ENCODE data around the gene NCOA3. TPM values are rescaled to one million over a fixed set of nuclear protein-coding genes. Genes with fewer than 3 reads are reported as not detected.

The NCOA3 gene
- total and polyA plus RNA-seq, 2 of the 8 experiments (the other 6 are each of a cell fraction or from before 2014, with no cell fraction given) = 7.9 to 24.7 TPM

DNA sequence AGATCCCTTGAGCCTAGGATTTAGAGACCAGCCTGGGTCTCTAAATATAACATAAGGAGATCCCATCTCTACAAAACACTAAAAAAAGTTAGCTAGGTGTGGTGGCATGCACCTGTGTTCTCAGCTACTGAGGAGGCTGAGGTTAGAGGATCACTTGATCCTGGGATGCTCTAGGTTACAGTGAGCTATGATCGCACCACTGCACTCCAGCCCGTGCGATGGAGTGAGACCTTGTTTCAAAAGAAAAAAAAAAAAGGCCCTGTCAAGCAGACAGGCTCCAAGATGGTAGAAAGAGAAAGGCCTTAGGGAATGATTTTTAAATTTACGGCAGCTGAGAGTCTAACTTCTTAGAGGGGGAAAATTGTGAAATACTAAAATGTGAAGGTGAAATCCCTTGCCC, 22.6 kb upstream of the NCOA3 start (continued):
- TF ChIP-seq, protein P1, sequence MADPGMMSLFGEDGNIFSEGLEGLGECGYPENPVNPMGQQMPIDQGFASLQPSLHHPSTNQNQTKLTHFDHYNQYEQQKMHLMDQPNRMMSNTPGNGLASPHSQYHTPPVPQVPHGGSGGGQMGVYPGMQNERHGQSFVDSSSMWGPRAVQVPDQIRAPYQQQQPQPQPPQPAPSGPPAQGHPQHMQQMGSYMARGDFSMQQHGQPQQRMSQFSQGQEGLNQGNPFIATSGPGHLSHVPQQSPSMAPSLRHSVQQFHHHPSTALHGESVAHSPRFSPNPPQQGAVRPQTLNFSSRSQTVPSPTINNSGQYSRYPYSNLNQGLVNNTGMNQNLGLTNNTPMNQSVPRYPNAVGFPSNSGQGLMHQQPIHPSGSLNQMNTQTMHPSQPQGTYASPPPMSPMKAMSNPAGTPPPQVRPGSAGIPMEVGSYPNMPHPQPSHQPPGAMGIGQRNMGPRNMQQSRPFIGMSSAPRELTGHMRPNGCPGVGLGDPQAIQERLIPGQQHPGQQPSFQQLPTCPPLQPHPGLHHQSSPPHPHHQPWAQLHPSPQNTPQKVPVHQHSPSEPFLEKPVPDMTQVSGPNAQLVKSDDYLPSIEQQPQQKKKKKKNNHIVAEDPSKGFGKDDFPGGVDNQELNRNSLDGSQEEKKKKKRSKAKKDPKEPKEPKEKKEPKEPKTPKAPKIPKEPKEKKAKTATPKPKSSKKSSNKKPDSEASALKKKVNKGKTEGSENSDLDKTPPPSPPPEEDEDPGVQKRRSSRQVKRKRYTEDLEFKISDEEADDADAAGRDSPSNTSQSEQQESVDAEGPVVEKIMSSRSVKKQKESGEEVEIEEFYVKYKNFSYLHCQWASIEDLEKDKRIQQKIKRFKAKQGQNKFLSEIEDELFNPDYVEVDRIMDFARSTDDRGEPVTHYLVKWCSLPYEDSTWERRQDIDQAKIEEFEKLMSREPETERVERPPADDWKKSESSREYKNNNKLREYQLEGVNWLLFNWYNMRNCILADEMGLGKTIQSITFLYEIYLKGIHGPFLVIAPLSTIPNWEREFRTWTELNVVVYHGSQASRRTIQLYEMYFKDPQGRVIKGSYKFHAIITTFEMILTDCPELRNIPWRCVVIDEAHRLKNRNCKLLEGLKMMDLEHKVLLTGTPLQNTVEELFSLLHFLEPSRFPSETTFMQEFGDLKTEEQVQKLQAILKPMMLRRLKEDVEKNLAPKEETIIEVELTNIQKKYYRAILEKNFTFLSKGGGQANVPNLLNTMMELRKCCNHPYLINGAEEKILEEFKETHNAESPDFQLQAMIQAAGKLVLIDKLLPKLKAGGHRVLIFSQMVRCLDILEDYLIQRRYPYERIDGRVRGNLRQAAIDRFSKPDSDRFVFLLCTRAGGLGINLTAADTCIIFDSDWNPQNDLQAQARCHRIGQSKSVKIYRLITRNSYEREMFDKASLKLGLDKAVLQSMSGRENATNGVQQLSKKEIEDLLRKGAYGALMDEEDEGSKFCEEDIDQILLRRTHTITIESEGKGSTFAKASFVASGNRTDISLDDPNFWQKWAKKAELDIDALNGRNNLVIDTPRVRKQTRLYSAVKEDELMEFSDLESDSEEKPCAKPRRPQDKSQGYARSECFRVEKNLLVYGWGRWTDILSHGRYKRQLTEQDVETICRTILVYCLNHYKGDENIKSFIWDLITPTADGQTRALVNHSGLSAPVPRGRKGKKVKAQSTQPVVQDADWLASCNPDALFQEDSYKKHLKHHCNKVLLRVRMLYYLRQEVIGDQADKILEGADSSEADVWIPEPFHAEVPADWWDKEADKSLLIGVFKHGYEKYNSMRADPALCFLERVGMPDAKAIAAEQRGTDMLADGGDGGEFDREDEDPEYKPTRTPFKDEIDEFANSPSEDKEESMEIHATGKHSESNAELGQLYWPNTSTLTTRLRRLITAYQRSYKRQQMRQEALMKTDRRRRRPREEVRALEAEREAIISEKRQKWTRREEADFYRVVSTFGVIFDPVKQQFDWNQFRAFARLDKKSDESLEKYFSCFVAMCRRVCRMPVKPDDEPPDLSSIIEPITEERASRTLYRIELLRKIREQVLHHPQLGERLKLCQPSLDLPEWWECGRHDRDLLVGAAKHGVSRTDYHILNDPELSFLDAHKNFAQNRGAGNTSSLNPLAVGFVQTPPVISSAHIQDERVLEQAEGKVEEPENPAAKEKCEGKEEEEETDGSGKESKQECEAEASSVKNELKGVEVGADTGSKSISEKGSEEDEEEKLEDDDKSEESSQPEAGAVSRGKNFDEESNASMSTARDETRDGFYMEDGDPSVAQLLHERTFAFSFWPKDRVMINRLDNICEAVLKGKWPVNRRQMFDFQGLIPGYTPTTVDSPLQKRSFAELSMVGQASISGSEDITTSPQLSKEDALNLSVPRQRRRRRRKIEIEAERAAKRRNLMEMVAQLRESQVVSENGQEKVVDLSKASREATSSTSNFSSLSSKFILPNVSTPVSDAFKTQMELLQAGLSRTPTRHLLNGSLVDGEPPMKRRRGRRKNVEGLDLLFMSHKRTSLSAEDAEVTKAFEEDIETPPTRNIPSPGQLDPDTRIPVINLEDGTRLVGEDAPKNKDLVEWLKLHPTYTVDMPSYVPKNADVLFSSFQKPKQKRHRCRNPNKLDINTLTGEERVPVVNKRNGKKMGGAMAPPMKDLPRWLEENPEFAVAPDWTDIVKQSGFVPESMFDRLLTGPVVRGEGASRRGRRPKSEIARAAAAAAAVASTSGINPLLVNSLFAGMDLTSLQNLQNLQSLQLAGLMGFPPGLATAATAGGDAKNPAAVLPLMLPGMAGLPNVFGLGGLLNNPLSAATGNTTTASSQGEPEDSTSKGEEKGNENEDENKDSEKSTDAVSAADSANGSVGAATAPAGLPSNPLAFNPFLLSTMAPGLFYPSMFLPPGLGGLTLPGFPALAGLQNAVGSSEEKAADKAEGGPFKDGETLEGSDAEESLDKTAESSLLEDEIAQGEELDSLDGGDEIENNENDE (IDR thresholded peaks at IDR 0.05; ENCODE audit: insufficient replicate concordance, low read length) = no peak
- TF ChIP-seq, protein P2, sequence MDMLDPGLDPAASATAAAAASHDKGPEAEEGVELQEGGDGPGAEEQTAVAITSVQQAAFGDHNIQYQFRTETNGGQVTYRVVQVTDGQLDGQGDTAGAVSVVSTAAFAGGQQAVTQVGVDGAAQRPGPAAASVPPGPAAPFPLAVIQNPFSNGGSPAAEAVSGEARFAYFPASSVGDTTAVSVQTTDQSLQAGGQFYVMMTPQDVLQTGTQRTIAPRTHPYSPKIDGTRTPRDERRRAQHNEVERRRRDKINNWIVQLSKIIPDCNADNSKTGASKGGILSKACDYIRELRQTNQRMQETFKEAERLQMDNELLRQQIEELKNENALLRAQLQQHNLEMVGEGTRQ (IDR thresholded peaks at IDR 0.05; ENCODE audit: low read length) = no peak
- no peak for TF ChIP-seq SP4 (IDR thresholded peaks at IDR 0.05; ENCODE audit: low read length)
- TF ChIP-seq CEBPB (IDR thresholded peaks at IDR 0.05; ENCODE audit: low read depth, low read length) = no peak
